Mesenchymal stem cell (in vitro differentiated cells and primary cell): ENCODE measurements around the gene MRPL38.
A peak's percentile ranks its signal among the peaks of the same experiment; 100 is the strongest.
"Not testable (repeated sequence)": the region's sequence is repeated elsewhere in the genome, so short reads cannot be mapped to it uniquely, and the experiment has no call there.

Experiments used
- DNase-seq: peaks from one replicate; pipeline ENCODE4 v3.0.0-alpha.2; 2013
- H2AFZ ChIP-seq: one replicate; pipeline ENCODE4 v1.6.1; 2013; ENCODE audit warnings: low read depth, mild to moderate bottlenecking, control low read depth, inconsistent platforms, low read length, moderate library complexity
- H2AK5ac ChIP-seq: 2 replicates; pipeline ENCODE4 v1.6.1; 2013; ENCODE audit warnings: low read length, moderate library complexity, mild to moderate bottlenecking, inconsistent platforms; ENCODE audit not compliant: severe bottlenecking
- H2BK120ac ChIP-seq: one replicate; pipeline ENCODE4 v1.6.1; 2013; ENCODE audit warnings: low read depth, mild to moderate bottlenecking, inconsistent platforms, low read length, moderate library complexity
- H2BK12ac ChIP-seq, 2 experiments: one replicate each; pipeline ENCODE4 v1.6.1; 2013; ENCODE audit warnings: inconsistent platforms in 2 of 2, low read length in 2 of 2, mild to moderate bottlenecking in 2 of 2, moderate library complexity in 2 of 2, control low read depth in 1 of 2
- H2BK15ac ChIP-seq: one replicate; pipeline ENCODE4 v1.6.1; 2013; ENCODE audit warnings: mild to moderate bottlenecking, low read depth, inconsistent platforms; ENCODE audit not compliant: poor library complexity, severe bottlenecking
- H2BK5ac ChIP-seq: 2 replicates; pipeline ENCODE4 v1.6.1; 2013; ENCODE audit warnings: low read depth, mild to moderate bottlenecking, low read length, control low read depth, inconsistent platforms; ENCODE audit not compliant: poor library complexity, severe bottlenecking
- H3K14ac ChIP-seq, 2 experiments: one replicate each; pipeline ENCODE4 v1.6.1; 2013; ENCODE audit warnings: inconsistent platforms in 2 of 2, low read length in 2 of 2, control low read depth in 1 of 2, mild to moderate bottlenecking in 1 of 2, moderate library complexity in 1 of 2
- H3K18ac ChIP-seq, 2 experiments: one replicate each; pipeline ENCODE4 v1.6.1; 2013; ENCODE audit warnings: inconsistent platforms in 2 of 2, low read length in 2 of 2, control low read depth in 1 of 2, low read depth in 1 of 2, mild to moderate bottlenecking in 1 of 2
- H3K23ac ChIP-seq, 2 experiments: one replicate each; pipeline ENCODE4 v1.6.1; 2013; ENCODE audit warnings: inconsistent platforms in 2 of 2, low read length in 2 of 2, mild to moderate bottlenecking in 2 of 2, moderate library complexity in 2 of 2, control low read depth in 1 of 2
- H3K27ac ChIP-seq: 2 replicates; pipeline ENCODE4 v1.5.1; 2013; ENCODE audit warnings: mild to moderate bottlenecking, moderate library complexity, low read length, control low read depth, inconsistent platforms; ENCODE audit not compliant: poor library complexity, severe bottlenecking
- H3K27me3 ChIP-seq, 2 experiments: 2 replicates each; pipeline versions ENCODE4 v1.6.1 to v1.7.0; 2013; ENCODE audit warnings: low read length in 2 of 2, mild to moderate bottlenecking in 2 of 2, moderate library complexity in 2 of 2, control low read depth in 1 of 2, inconsistent platforms in 1 of 2; ENCODE audit not compliant: control insufficient read depth in 1 of 2, insufficient read depth in 1 of 2
- H3K36me3 ChIP-seq, 2 experiments: 2 replicates each; pipeline versions ENCODE4 v1.6.1 to v1.7.0; 2013; ENCODE audit warnings: low read length in 2 of 2, control low read depth in 1 of 2, inconsistent platforms in 1 of 2, low read depth in 1 of 2, mild to moderate bottlenecking in 1 of 2; ENCODE audit not compliant: insufficient read depth in 2 of 2, control insufficient read depth in 1 of 2
- H3K4ac ChIP-seq, 2 experiments: one replicate each; pipeline ENCODE4 v1.6.1; 2013; ENCODE audit warnings: inconsistent platforms in 2 of 2, low read length in 2 of 2, mild to moderate bottlenecking in 2 of 2, moderate library complexity in 2 of 2, control low read depth in 1 of 2, low read depth in 1 of 2
- H3K4me1 ChIP-seq: 2 replicates; pipeline ENCODE4 v1.6.1; 2013; ENCODE audit warnings: low read depth, low read length, control low read depth; ENCODE audit not compliant: control insufficient read depth, insufficient read depth
- H3K4me2 ChIP-seq: 2 replicates; pipeline ENCODE4 v1.6.1; 2013; ENCODE audit warnings: low read length, mild to moderate bottlenecking, inconsistent platforms; ENCODE audit not compliant: poor library complexity, severe bottlenecking
- H3K4me3 ChIP-seq, 2 experiments: 2 replicates each; pipeline versions ENCODE4 v1.5.1 to v1.7.0; 2013; ENCODE audit warnings: low read length in 2 of 2, mild to moderate bottlenecking in 2 of 2, control low read depth in 1 of 2, low read depth in 1 of 2; ENCODE audit not compliant: insufficient read depth in 1 of 2
- H3K79me1 ChIP-seq: replicated peaks from 2 replicates; pipeline ENCODE4 v1.6.1; 2013; ENCODE audit warnings: mild to moderate bottlenecking, control low read depth, low read length, inconsistent platforms; ENCODE audit not compliant: poor library complexity, severe bottlenecking
- H3K9ac ChIP-seq: 2 replicates; pipeline ENCODE4 v1.7.0; 2013; ENCODE audit warnings: mild to moderate bottlenecking, low read length, moderate library complexity
- H3K9me3 ChIP-seq: 2 replicates; pipeline ENCODE4 v1.7.0; 2013; ENCODE audit warnings: mild to moderate bottlenecking, low read length; ENCODE audit not compliant: control insufficient read depth
- H4K8ac ChIP-seq: one replicate; pipeline ENCODE4 v1.6.1; 2013; ENCODE audit warnings: inconsistent platforms, mild to moderate bottlenecking, low read length, moderate library complexity
- H4K91ac ChIP-seq: one replicate; pipeline ENCODE4 v1.6.1; 2013; ENCODE audit warnings: mild to moderate bottlenecking, low read length, inconsistent platforms
- WGBS: methylation state at CpG from one replicate; pipeline ENCODE4 v1.1.7; 2013; ENCODE audit warnings: mixed read lengths; 5-methylcytosine and 5-hydroxymethylcytosine counted together

MRPL38 gene

GRCh38 chr17:75868730-75869281 is 35.9 kb downstream of the MRPL38 start:
- H2BK5ac ChIP-seq, H3K79me1 ChIP-seq, H3K14ac ChIP-seq, H3K23ac ChIP-seq, DNase-seq, H3K27ac ChIP-seq, H3K36me3 ChIP-seq, H3K9me3 ChIP-seq, H2AK5ac ChIP-seq, H3K27me3 ChIP-seq, H2AFZ ChIP-seq, H3K4me2 ChIP-seq, H2BK15ac ChIP-seq: not testable (repeated sequence)
- peak overlapping the region in 1 of 2 experiments; percentile 87 for H2BK12ac ChIP-seq
- H3K18ac ChIP-seq = peak overlapping the region in 1 of 2 experiments; percentile 37
- peak overlapping the region; percentile 18 for H4K91ac ChIP-seq
- H3K4ac ChIP-seq = peak overlapping the region in 1 of 2 experiments; percentile 11
- WGBS = 96% methylated on average over 12 of the region's 12 CpGs
- peak overlapping the region; percentile 88 for H3K9ac ChIP-seq
- peak overlapping the region in 1 of 2 experiments; percentile 68 for H3K4me3 ChIP-seq
- H2BK120ac ChIP-seq = peak overlapping the region; percentile 98
- H4K8ac ChIP-seq = peak overlapping the region; percentile 66
- H3K4me1 ChIP-seq = peaks cover 21% of the 10 kb centered on the region

- H3K9me3 ChIP-seq, H2AFZ ChIP-seq, H3K4me2 ChIP-seq, H2BK5ac ChIP-seq, H3K79me1 ChIP-seq, H3K23ac ChIP-seq, H3K27me3 ChIP-seq, H3K36me3 ChIP-seq, H3K27ac ChIP-seq, H3K4me3 ChIP-seq, H2AK5ac ChIP-seq, H2BK15ac ChIP-seq, DNase-seq, H3K14ac ChIP-seq, H3K4me1 ChIP-seq: not testable (repeated sequence)
- peak overlapping the region; percentile 71 to 83 for H3K18ac ChIP-seq
- peak overlapping the region; percentile 70 to 95 for H2BK12ac ChIP-seq
- H4K91ac ChIP-seq = peak overlapping the region; percentile 71
- peak overlapping the region; percentile 69 for H3K9ac ChIP-seq
- H4K8ac ChIP-seq = peak overlapping the region; percentile 82
- WGBS = 88% methylated on average over 14 of the region's 17 CpGs
- peak overlapping the region; percentile 87 to 92 for H3K4ac ChIP-seq
- H2BK120ac ChIP-seq = peak overlapping the region; percentile 75
Measured at GRCh38 chr17:75865404-75866188, 39.1 kb downstream of the MRPL38 start.

- H3K4me1 ChIP-seq, H3K4me3 ChIP-seq, H3K36me3 ChIP-seq, H3K23ac ChIP-seq, H2BK5ac ChIP-seq, H3K27me3 ChIP-seq, DNase-seq, H2AFZ ChIP-seq, H2AK5ac ChIP-seq, H2BK15ac ChIP-seq, H3K9me3 ChIP-seq, H4K8ac ChIP-seq, H3K14ac ChIP-seq, H3K79me1 ChIP-seq, H3K4me2 ChIP-seq: not testable (repeated sequence)
- 93% methylated on average over 3 of the region's 4 CpGs for WGBS
- H3K18ac ChIP-seq = peak overlapping the region; percentile 71 to 83
- H2BK12ac ChIP-seq = peak overlapping the region; percentile 70 to 95
- H4K91ac ChIP-seq = peak overlapping the region; percentile 71
- peak overlapping the region; percentile 75 for H2BK120ac ChIP-seq
- H3K27ac ChIP-seq = peak overlapping the region; percentile 13
- H3K4ac ChIP-seq = peak overlapping the region; percentile 87 to 92
- H3K9ac ChIP-seq = peak overlapping the region; percentile 69
Measured at GRCh38 chr17:75864887-75865286, 39.8 kb downstream of the MRPL38 start.

GRCh38 chr17:75864448-75864871 is 40.2 kb downstream of the MRPL38 start:
- H3K27me3 ChIP-seq = no peaks in the 10 kb centered on the region
- no peaks in the 10 kb centered on the region for H3K9me3 ChIP-seq
- no peak overlapping the region for H3K4ac ChIP-seq
- H2BK120ac ChIP-seq = peak overlapping the region; percentile 64
- H3K14ac ChIP-seq = no peak overlapping the region
- no peak overlapping the region for H2AK5ac ChIP-seq
- H3K79me1 ChIP-seq = no peaks in the 10 kb centered on the region
- H2BK15ac ChIP-seq = no peak overlapping the region
- H3K4me1 ChIP-seq = peaks cover 6% of the 10 kb centered on the region
- H4K8ac ChIP-seq = no peak overlapping the region
- H2BK12ac ChIP-seq = peak overlapping the region in 1 of 2 experiments; percentile 31
- DNase-seq = peak; percentile 98
- no peak overlapping the region for H3K23ac ChIP-seq
- no peak overlapping the region for H3K4me3 ChIP-seq
- no peak overlapping the region for H2AFZ ChIP-seq
- H3K9ac ChIP-seq = peak overlapping the region; percentile 69
- H3K4me2 ChIP-seq = peak overlapping the region; percentile 36
- H3K18ac ChIP-seq = peak overlapping the region in 1 of 2 experiments; percentile 16
- no peak overlapping the region for H2BK5ac ChIP-seq
- H3K36me3 ChIP-seq = no peaks in the 10 kb centered on the region
- no peak overlapping the region for H4K91ac ChIP-seq
- whole genome bisulfite sequencing = 7% methylated on average over 8 of the region's 8 CpGs
- peak overlapping the region; percentile 21 for H3K27ac ChIP-seq
